AG08396 (cell line): ENCODE measurements around the gene GNAT2.
"Not testable (repeated sequence)": the region's sequence is repeated elsewhere in the genome, so short reads cannot be mapped to it uniquely, and the experiment has no call there.

ENCODE experiments used
- DNase-seq: peaks from one replicate; pipeline ENCODE4 v3.0.0; 2012; ENCODE audit warnings: low spot score, mixed read lengths

The GNAT2 gene

DNA sequence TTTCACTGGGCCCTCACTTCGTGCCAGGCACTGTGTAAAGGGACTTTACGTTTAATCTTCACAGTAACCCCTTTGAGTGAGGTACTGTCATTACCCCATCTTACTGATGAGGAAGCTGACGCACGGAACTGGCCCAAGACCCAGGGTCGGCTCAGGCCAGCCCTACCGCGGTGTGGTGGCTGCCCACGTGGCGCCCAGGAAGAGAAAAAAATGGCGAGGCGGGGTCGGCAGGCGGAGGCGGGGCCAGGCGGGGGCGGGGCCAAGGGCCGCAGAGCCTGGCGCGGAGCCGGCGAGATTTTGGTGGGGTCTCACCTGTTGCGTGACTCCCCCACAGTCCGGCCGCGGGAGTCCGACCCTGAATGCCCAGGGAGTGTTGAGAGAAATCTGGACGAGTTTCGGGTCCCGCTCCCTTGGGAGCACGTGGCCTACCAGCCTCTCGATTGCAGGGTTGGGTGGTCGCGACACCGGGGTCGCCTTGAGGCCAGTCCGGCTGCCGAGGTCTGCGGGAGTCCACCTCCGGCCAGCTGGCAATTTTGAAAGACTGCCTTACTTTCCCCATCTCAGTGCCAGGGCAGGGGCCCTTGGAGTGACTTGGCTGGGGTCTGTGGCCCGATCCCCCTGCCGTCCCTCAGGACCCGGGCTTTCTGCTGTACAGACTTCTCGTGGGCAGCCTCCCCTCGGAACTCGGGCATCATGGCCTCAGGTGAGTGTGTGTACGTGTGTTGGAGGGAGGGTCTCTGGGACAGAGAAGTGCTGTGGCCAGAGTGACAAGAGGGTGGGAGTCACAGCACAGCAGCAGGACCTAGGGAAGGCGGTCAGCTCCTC, at the start of gene GNAT2, which contains the start of gene AMPD2:
GNAT2 (minus strand) TSS at position 41 of the 825 bp plus-strand sequence. CDS start 6,746 bp downstream, outside the sequence.
AMPD2 (plus strand) TSS at position 262 of the 825 bp plus-strand sequence. CDS start 1,339 bp downstream, outside the sequence.
- DNase-seq, result peak; percentile 89

- DNase-seq, result no peak
These were observed 48.8 kb upstream of the GNAT2 start for GRCh38 chr1:109668123-109668775.

DNA sequence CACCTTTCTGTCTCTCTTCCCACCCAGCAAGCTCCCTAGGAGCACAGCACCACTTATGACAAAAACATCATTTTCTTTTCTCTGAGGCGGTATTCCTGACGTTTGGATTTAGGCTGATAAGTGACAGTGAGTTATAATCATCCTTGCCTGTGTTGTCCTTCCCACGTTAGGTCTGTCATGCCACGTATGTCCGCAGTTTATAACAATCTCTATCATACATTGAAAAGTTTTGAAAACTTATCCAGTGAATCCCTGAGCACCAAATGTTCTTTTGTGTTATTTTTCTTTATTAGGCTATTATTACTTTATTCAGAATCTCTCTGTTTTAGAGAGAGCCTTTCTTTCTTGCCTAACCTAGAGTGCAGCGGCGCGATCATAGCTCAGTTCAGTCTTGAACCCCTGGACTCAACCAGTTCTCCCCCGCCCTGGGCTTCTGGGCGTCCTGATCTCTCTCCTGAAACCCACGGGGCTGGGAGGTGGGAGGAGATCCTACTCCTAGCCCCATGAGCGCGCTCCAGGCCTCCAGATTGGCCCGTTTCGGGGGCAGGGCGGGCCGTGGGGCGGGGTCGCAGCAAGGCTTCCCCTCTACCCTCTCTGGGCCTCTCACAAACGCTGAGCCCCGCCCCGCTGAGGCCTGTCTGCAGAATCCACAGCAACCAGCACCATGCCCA, 48.2 kb upstream of the GNAT2 start, which contains the start of gene GSTM2:
GSTM2 (plus strand) TSS at position 606 of the 671 bp plus-strand sequence; CDS start at position 665, 59 bp downstream.
- DNase-seq, result peak; percentile 93

GRCh38 chr1:109664671-109665070, 45.3 kb upstream of the GNAT2 start:
- no peak for DNase-seq

DNA sequence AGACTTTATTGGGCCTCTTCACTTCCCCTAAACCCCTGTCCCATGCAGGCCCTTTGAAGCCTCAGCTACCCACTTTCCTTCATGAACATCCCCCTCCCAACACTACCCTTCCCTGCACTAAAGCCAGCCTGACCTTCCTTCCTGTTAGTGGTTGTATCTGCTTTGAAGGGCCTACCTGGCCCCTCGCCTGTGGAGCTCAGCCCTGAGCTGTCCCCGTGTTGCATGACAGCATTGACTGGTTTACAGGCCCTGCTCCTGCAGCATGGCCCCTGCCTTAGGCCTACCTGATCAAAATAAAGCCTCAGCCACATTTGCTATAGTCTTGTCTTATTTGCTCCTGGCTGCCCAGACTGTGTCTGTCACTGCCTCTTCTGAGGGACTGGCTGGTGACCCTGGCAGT, 42.0 kb upstream of the GNAT2 start:
- no peak for DNase-seq

GRCh38 chr1:109660691-109661026, 41.2 kb upstream of the GNAT2 start:
- not testable (repeated sequence) for DNase-seq

GRCh38 chr1:109659997-109660690, 40.7 kb upstream of the GNAT2 start:
- DNase-seq, result no peak

DNA sequence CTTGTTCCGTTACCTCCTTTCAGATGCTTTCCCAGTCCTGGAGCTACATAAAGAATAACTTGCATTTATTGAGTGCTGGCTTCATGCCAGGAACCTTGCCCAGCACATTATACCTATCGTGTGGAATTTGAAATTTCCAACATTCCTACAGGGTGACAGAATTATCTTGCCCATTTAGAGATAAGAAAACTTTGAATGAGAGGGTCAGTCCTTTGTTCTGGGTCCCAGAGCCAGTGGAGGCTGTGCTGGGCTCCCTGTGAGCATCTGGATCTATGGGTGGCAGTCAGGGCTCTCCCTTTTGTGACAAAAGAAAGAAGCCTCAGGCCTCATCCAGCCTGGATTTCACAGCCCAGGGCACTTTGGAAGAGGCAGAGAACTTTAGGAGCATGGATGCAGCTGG, 39.7 kb upstream of the GNAT2 start:
- DNase-seq, result no peak

- no peak for DNase-seq
These were observed 39.2 kb upstream of the GNAT2 start for GRCh38 chr1:109658533-109659042.

DNA sequence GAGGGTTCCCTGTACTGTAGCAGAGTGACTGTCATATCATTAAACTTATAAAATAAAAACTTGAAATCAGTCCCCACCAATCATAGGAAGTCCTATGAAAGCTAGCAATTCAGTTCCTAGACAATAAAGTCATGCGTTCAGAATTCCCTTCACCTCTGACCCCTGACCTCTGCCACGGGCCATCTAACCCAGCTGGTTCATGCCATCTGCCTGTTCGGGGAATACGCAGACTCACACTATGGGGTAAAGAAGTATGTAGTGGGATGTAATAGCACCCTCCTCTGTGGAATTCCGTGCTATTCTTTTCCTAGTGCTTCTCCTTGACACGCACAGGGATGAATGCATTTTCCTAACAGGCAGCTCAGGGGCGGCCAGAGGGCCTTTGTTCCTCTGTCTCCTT, 38.6 kb upstream of the GNAT2 start:
- DNase-seq, result no peak

GRCh38 chr1:109657395-109657794, 38.0 kb upstream of the GNAT2 start:
- DNase-seq, result no peak

DNA sequence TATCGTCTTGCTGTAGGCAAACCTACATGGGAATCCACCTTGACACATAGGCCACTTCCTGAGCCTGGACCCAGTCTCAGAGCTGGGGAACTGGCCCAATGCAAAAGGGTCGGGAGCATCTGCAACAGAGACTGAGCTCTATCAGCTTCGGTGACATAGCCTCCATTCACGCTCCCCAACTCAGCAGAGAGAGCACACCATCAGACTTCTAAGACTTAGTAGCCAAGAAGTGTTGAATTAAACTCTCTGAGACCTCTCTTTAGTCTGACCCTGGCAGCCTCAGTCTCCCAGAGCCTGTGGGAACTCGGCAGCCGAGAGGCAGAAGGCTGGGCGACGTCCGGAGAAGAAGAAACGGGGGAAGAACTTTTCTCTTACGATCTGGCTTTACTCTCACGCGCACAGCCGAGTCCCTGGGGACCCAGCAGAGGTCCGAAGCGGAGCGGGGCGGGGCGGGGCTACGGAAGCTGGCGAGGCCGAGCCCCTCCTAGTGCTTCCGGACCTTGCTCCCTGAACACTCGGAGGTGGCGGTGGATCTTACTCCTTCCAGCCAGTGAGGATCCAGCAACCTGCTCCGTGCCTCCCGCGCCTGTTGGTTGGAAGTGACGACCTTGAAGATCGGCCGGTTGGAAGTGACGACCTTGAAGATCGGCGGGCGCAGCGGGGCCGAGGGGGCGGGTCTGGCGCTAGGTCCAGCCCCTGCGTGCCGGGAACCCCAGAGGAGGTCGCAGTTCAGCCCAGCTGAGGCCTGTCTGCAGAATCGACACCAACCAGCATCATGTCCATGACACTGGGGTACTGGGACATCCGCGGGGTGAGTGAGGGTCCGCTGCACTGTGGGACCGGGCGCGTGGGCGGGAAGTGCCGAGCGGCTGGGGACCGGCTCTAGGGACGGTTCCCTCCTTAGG, 36.5 kb upstream of the GNAT2 start, which contains the start of gene GSTM4:
GSTM4 (plus strand) TSS at position 485 of the 905 bp plus-strand sequence; CDS start at position 776, 291 bp downstream.
- DNase-seq, result peak; percentile 84

DNA sequence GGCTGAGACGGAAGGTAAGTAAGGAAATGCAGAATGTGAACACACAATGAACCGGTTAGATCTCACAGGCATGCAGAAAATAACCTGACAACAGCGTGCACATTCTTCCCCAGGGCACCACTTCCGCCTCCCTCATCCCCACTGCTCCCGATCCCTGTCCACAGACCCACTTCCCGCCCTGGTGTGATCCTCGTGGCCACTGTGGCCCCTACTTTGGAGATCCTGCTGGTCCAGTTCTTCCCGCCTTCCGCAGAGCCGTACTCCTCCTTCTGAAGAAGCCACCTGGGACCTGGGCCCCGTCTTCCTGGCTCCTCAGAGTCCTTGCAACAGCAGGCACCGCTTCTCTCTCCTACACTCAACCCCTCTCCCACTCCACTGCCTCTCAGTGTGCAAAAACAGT, 35.1 kb upstream of the GNAT2 start:
- DNase-seq, result no peak

DNA sequence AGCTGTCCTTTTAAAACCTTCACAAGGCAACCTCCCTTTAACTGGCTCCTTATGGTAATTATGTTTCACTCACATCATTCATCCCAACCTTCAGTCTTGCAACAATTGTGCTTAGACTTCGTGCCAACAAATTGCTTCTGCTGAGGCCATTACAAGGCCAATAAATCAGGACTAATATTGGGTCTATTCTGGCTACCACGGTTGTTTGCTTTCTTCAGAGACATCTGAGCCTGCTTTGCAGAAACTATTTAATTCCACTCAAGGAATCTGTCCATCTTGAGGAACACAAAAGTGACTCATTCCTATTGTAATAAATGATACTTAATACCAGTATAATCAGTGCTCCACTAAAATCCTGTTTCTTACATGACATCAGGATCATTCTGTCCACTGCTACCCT, 33.9 kb upstream of the GNAT2 start:
- no peak for DNase-seq

GRCh38 chr1:109652402-109652801, 33.0 kb upstream of the GNAT2 start:
- DNase-seq, result no peak

DNA sequence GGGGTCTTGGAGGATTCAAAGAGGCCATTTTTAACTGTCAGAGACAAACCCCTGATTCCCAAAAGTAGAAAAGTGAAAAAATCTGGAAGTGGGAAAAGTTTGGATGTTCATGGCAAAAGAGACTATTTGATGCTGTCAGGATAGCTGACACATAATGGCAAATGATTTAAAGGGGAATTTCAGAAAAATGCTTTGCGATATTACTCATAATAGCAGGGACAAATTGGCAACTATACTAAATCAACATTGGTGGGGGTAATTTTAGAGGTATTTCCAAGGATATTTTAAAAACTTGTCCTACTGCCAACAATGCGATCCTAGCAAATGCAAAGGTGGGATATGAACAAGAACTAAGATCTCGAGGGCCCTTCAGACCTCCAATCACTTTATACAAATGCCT, 31.2 kb upstream of the GNAT2 start:
- DNase-seq, result no peak

GRCh38 chr1:109649491-109649914, 30.1 kb upstream of the GNAT2 start:
- no peak for DNase-seq

DNA sequence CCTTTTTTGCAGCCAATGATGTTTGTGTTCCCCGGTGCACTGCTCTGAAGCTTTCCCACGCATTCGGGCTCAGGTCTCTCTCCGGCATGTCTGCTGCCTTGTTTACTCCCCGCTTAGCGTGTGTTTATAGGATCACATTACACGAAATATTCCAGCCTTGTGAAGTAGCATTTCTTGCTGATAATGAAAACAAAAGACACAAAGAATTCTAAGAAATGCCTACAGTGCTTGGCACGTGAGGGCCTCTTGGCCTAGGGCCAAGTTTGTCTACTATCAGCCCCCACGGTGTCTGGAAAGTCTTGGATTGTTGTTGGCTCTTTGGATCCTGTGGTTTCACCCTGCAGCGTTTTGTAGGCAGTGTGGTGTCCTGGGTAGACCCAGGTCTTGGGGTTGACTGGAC, 25.3 kb upstream of the GNAT2 start:
- DNase-seq, result no peak

GRCh38 chr1:109643385-109644230, 24.2 kb upstream of the GNAT2 start:
- peak; percentile 78 for DNase-seq

GRCh38 chr1:109642626-109643025, 23.2 kb upstream of the GNAT2 start:
- no peak for DNase-seq
